Pancreas (tissue), 10 donors: ENCODE data around the gene GLS. TPM values are rescaled to one million over a fixed set of nuclear protein-coding genes. Genes with fewer than 3 reads are reported as not detected.

ENCODE experiments used
- ATAC-seq, 4 donors: fragments of 200-7000 bp; cut with Tn5 transposase; one replicate each; pipeline versions ENCODE4 v1.8.0 to v1.9.1; 2020; ENCODE audit warnings: mild to moderate bottlenecking in 4 of 4, moderate library complexity in 4 of 4
- DNase-seq, 6 donors: peaks; one replicate each; pipeline ENCODE4 v3.0.0-alpha.2; 2020
- FAIRE-seq: peaks from 2 replicates; lab custom pipeline; 2012; peaks lifted over from hg19 to GRCh38; lab: Jason Lieb, UNC
- H3K27ac ChIP-seq, 4 donors: fragments of 200-600 bp; sonication (generic); 1 replicate in 3 of 4; 2 replicates in 1 of 4; pipeline versions ENCODE4 v1.5.0 to v1.8.0; 2020
- H3K27me3 ChIP-seq, 4 donors: fragments of 200-600 bp; one replicate each; pipeline ENCODE4 v1.8.0; 2021
- H3K36me3 ChIP-seq, 3 donors: fragments of 200-600 bp; sonication (generic) in 1 of 3; one replicate each; pipeline versions ENCODE4 v1.5.0 to v1.8.0; 2020 to 2021
- H3K4me1 ChIP-seq, 3 donors: fragments of 200-600 bp; one replicate each; pipeline ENCODE4 v1.8.0; 2021
- H3K4me3 ChIP-seq, 4 donors: fragments of 200-600 bp; sonication (generic) in 2 of 4; one replicate each; pipeline versions ENCODE4 v1.5.0 to v1.8.0; 2020 to 2021
- H3K9me3 ChIP-seq, 4 donors: fragments of 200-600 bp; one replicate each; pipeline ENCODE4 v1.8.0; 2021
- WGBS, 2 donors: extraction: QIAGEN DNeasy Blood & Tissue Kit; methylation state at CpG; one replicate each; pipeline ENCODE4 v1.1.7; 2013; 5-methylcytosine and 5-hydroxymethylcytosine counted together
- intact Hi-C, 3 donors: fragments of 100-400 bp; cut with DNase I; formaldehyde crosslinking; loops; one replicate each; pipeline versions ENCODE4 v1.11.1 to v1.14.2; 2022
- polyA plus RNA-seq, 2 donors: library from polyadenylated mRNA; stranded (reverse); fragments of 200-250 nt; gene quantifications; one replicate each; pipeline ENCODE4 v1.2.3, GENCODE V29; 2013
- total RNA-seq, 6 donors: library from RNA; stranded (reverse); fragmentation: NEBNext Ultra II Directional in 4 of 6; extraction: Animal tissue kit (Norgen Biotek cat#: 25700) in 4 of 6; gene quantifications; one replicate each; pipeline versions ENCODE4 v1.2.1 to v1.2.4, GENCODE V29; 2021 to 2023
- TF ChIP-seq, protein P1 (sequence below), 4 donors: fragments of 200-600 bp; sonication (generic) in 3 of 4; IDR thresholded peaks; one replicate each; pipeline versions ENCODE4 v1.5.0 to v1.8.0; 2021; ENCODE audit warnings: antibody characterized with exemption in 4 of 4
- donor health status: healthy with polysubstance abuse.
- donor health status: DM: no; HTN: no; CAD: no; lungs with moderate emphysema.
- donor health status: DM: no; HTN: no; CAD: no.
- donor health status: control.
- donor health status: control.
- donor health status: Bipolar disorder and iron deficiency.
- donor health status: DM: yes; HTN: yes; CAD: no.
- donor health status: DM: no; HTN: no; CAD: no.
- donor health status: DM: no; HTN: no; CAD: no.
- donor health status: DM: yes; HTN: yes; CAD: no.

Gene GLS
- total and polyA plus RNA-seq, 8 donors = 20.5 to 84.4 (median 51.6) TPM

DNA sequence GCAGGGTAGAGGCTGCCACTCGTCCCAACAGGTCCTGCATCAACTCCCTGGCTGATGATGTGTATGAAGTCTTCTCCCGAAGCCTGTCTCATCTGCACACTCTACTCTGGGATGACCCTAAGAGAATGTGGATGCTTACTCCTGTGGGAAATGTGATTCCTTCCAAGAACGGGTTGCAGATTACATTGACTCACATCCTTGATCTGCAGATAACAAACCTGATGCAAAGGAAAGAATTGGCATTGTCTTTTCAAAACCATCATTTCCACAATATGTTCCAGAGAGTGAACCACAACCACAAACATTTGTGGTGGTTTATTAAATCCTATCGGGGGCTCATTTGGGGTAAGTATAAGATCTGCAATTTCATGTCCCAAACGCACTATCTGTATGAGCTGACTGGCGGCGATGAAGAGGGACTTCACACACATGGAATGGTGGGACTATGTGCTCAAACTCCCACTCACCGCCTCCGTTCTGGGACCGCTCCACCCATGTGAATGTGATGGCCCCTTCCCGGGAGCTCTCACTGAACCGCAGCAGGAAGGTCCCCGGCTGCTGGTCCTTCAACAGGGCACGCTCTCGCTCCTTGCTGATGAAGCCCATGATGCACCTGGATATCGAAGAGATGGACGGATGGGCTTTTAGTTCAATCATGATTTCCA, 97.9 kb downstream of the GLS start:
- H3K27me3 ChIP-seq = no peaks in the 10 kb centered on the region
- intact Hi-C loops = no loop called here
- no peaks in the 10 kb centered on the region for H3K9me3 ChIP-seq
- H3K4me1 ChIP-seq = no peaks in the 10 kb centered on the region
- 93% methylated on average over 17 of the region's 17 CpGs for WGBS, 2 donors
- no peak overlapping the region for H3K4me3 ChIP-seq
- FAIRE-seq = no peak
- no peak overlapping the region for H3K27ac ChIP-seq
- ATAC-seq = no peak
- peaks cover 0 to 78% (median 42%) of the 10 kb centered on the region in 3 donors for H3K36me3 ChIP-seq
- TF ChIP-seq, protein P1, sequence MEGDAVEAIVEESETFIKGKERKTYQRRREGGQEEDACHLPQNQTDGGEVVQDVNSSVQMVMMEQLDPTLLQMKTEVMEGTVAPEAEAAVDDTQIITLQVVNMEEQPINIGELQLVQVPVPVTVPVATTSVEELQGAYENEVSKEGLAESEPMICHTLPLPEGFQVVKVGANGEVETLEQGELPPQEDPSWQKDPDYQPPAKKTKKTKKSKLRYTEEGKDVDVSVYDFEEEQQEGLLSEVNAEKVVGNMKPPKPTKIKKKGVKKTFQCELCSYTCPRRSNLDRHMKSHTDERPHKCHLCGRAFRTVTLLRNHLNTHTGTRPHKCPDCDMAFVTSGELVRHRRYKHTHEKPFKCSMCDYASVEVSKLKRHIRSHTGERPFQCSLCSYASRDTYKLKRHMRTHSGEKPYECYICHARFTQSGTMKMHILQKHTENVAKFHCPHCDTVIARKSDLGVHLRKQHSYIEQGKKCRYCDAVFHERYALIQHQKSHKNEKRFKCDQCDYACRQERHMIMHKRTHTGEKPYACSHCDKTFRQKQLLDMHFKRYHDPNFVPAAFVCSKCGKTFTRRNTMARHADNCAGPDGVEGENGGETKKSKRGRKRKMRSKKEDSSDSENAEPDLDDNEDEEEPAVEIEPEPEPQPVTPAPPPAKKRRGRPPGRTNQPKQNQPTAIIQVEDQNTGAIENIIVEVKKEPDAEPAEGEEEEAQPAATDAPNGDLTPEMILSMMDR (IDR thresholded peaks at IDR 0.05) = no peak
- no peak for DNase-seq

DNA sequence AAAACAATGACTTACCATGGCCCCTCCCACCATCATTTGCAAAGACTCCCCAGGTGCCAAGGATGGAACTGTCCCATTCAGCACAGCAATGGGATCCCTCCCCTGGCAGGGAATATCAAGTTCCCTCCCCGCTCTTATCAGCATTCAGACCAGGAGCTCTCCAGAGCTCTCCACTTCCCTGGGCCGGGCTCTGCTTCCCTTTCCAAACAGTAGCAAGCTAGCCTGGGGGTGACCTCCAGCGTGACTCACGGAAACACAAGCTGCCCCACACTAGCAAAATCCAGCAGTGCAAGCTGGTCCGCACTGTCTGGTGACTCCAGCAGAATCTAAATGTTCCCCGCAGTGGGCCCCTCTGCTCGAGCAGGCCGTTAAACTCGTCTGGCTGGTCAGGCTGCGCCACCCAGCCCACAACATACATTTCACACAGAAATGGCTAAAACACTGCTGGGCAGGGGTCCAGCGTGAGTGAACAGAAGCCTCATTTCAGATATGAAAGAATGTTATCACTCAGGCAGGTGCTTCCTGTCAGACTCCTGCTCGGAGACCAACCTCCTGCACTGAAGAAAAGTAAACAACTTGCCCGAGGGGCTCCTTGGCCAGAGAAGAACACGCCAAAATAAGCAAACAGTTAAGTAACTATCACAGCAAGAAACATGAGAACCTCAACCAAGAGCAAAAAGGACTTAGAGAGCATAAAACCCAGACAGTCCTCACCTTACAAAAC, 99.4 kb downstream of the GLS start:
- peak overlapping the region in 3 of 4 donors; percentile 0 to 75 (median 65) for H3K27ac ChIP-seq
- TF ChIP-seq, protein P1 (IDR thresholded peaks at IDR 0.05) = no peak
- peaks cover 0 to 82% (median 45%) of the 10 kb centered on the region in 3 donors for H3K36me3 ChIP-seq
- DNase-seq (peak in 5 of 6 donors; percentile 32 to 57 (median 39)), ATAC-seq (peak; percentile 52 to 90 (median 88)), FAIRE-seq (no peak)
- WGBS, 2 donors = 53 to 56% methylated on average over 14 of the region's 14 CpGs
- H3K4me1 ChIP-seq = no peaks in the 10 kb centered on the region
- H3K27me3 ChIP-seq = no peaks in the 10 kb centered on the region
- H3K9me3 ChIP-seq = no peaks in the 10 kb centered on the region
- intact Hi-C loops = no loop called here
- no peak overlapping the region for H3K4me3 ChIP-seq

DNA sequence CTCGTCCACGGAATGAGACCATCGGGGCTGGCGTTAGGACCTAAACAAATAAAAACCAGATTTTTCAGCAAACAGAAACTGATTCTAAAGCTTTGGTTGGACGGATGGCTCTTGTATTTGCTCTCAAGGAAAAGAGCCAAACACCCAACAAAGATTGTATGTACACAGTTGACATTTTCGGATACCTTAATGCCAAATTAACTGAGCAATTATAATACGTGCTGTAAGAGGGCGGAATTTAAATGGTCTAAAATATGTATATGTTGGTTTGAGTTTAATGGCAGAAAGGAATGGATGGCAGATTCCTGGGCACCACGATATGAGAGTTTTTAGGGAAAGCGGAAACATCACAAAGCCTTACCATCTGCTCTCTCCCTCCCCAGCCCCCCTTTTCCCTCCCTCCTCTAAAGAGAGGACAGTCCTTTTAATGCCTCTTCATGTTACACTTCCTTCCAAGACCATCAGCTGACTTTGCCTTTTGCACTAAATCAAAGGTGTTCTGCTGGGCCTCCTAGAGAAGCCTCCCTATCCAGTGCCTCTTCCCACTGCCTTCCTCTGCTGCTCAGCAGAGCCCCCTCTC, 100.1 kb downstream of the GLS start:
- Histone ChIP-seq H3K4me1 (no peaks in the 10 kb centered on the region), H3K9me3 (no peaks in the 10 kb centered on the region), H3K27ac (peak overlapping the region in 3 of 4 donors; percentile 0 to 75 (median 65)), H3K4me3 (no peak overlapping the region), H3K36me3 (peaks cover 0 to 79% (median 42%) of the 10 kb centered on the region in 3 donors), H3K27me3 (no peaks in the 10 kb centered on the region)
- peak in 2 of 4 donors; percentile 18 to 37 for ATAC-seq
- WGBS, 2 donors = 72 to 73% methylated on average over 10 of the region's 10 CpGs
- TF ChIP-seq, protein P1 (IDR thresholded peaks at IDR 0.05) = no peak
- no peak for FAIRE-seq
- intact Hi-C loops = no loop called here
- DNase-seq = no peak

DNA sequence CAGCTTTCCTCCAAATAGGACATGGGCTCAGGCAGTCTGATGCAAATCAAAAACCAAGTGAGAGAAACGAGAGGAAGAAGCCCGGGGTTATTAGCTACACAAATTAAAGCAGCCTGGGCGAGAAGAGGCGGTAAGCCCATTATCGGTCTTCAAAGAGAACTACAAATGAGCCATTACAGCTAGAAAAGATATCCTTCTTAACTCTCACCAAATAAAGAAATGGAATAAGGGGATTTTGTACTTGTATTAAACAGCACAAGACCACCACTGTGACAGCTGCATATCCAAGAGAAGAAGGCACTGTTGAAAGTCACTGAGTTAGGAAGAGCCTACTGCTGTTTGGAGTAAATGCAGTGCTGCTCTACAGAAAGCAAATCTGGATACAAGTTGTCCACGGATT, 100.7 kb downstream of the GLS start:
- Histone ChIP-seq H3K36me3 (peaks cover 0 to 79% (median 36%) of the 10 kb centered on the region in 3 donors), H3K4me3 (no peak overlapping the region), H3K9me3 (no peaks in the 10 kb centered on the region), H3K27ac (peak overlapping the region in 1 of 4 donors; percentile 65), H3K4me1 (no peaks in the 10 kb centered on the region), H3K27me3 (no peaks in the 10 kb centered on the region)
- no peak for ATAC-seq
- intact Hi-C loops = no loop called here
- WGBS, 2 donors = 86 to 90% methylated on average over 6 of the region's 6 CpGs
- TF ChIP-seq, protein P1 (IDR thresholded peaks at IDR 0.05) = no peak
- FAIRE-seq = no peak
- DNase-seq = no peak
